BLaER1 treated with 17β-estradiol and CSF1 and Interleukin-3, amounts not matched to agents 10 nM and 100 nM (cell line): ENCODE results near the gene ADAMTS6.

Experiments used
- H3K27ac ChIP-seq, 11 experiments: shearing (Covaris generic); formaldehyde crosslinking; 2 replicates each; pipeline ENCODE4 v1.8.1; 2022
- H3K27me3 ChIP-seq, 11 experiments: shearing (Covaris generic); formaldehyde crosslinking; 2 replicates each; pipeline ENCODE4 v1.8.1; 2022
- H3K36me3 ChIP-seq, 11 experiments: shearing (Covaris generic); formaldehyde crosslinking; 2 replicates each; pipeline ENCODE4 v1.8.1; 2022
- H3K4me1 ChIP-seq, 10 experiments: shearing (Covaris generic); formaldehyde crosslinking; 2 replicates each; pipeline ENCODE4 v1.8.1; 2022
- H3K4me2 ChIP-seq, 11 experiments: shearing (Covaris generic); formaldehyde crosslinking; 2 replicates each; pipeline ENCODE4 v1.8.1; 2022
- H3K4me3 ChIP-seq, 10 experiments: shearing (Covaris generic); formaldehyde crosslinking; 2 replicates each; pipeline ENCODE4 v1.8.1; 2022
- H3K9ac ChIP-seq, 11 experiments: shearing (Covaris generic); formaldehyde crosslinking; 2 replicates each; pipeline ENCODE4 v1.8.1; 2022
- H3K9me3 ChIP-seq, 11 experiments: shearing (Covaris generic); formaldehyde crosslinking; replicated peaks in 1 of 11; 2 replicates each; pipeline ENCODE4 v1.8.1; 2022
- H4K20me1 ChIP-seq, 11 experiments: shearing (Covaris generic); formaldehyde crosslinking; 2 replicates each; pipeline ENCODE4 v1.8.1; 2022
- Cebpa-rat ChIP-seq, 11 experiments: shearing (Covaris generic); IDR thresholded peaks; 2 replicates each; pipeline ENCODE4 v1.8.1; 2022

Gene ADAMTS6

GRCh38 chr5:65199993-65200675 is 281.6 kb downstream of the ADAMTS6 start:
- Histone ChIP-seq H3K27ac (no peak overlapping the region), H3K4me1 (no peaks in the 10 kb centered on the region), H3K9me3 (no peaks in the 10 kb centered on the region), H3K4me2 (no peak overlapping the region), H3K36me3 (no peaks in the 10 kb centered on the region), H3K4me3 (no peak overlapping the region), H3K27me3 (no peaks in the 10 kb centered on the region), H4K20me1 (no peaks in the 10 kb centered on the region), H3K9ac (no peak overlapping the region)
- TF ChIP-seq Cebpa-rat (IDR thresholded peaks at IDR 0.05): no peak

DNA sequence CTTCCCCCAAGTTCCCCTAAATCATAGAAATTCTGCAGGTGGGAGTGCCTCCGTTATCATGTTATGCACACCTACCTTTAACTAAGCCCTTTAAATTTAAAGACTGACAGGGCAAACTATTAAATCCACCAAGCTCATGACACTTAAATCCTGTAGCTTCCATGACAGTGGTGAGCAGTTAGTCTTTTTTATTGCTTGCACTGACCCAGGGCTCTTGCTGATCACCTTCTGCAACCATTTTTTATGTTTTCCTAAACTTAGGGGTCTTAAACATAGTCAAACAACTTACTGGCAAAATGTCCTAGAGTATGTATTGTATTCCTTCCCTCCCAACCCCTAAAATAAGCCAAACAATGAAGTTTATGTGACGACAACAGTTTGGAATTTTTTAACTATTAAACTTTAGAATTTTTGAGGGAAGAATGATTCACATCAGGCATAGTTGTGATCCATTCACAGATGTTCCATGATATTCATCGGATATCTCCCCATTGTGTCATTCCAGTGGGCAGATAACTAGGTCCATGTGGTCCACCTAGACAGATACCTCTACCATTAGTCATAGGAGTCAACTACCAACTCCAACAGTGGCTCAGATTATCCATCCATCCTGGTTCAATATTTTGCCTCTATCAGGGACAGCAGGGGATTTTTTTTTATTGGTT is 283.1 kb downstream of the ADAMTS6 start:
- Histone ChIP-seq H3K36me3 (no peaks in the 10 kb centered on the region), H3K27ac (no peak overlapping the region), H3K4me2 (no peak overlapping the region), H3K4me1 (no peaks in the 10 kb centered on the region), H3K9me3 (no peaks in the 10 kb centered on the region), H3K4me3 (no peak overlapping the region), H3K27me3 (no peaks in the 10 kb centered on the region), H3K9ac (no peak overlapping the region), H4K20me1 (no peaks in the 10 kb centered on the region)
- no peak for TF ChIP-seq Cebpa-rat (IDR thresholded peaks at IDR 0.05)

GRCh38 chr5:65197531-65198455 is 283.9 kb downstream of the ADAMTS6 start:
- Histone ChIP-seq H3K27ac (no peak overlapping the region), H3K4me1 (no peaks in the 10 kb centered on the region), H3K4me3 (no peak overlapping the region), H3K4me2 (no peak overlapping the region), H3K9me3 (no peaks in the 10 kb centered on the region), H4K20me1 (no peaks in the 10 kb centered on the region), H3K27me3 (no peaks in the 10 kb centered on the region), H3K36me3 (no peaks in the 10 kb centered on the region), H3K9ac (no peak overlapping the region)
- no peak for TF ChIP-seq Cebpa-rat (IDR thresholded peaks at IDR 0.05)

DNA sequence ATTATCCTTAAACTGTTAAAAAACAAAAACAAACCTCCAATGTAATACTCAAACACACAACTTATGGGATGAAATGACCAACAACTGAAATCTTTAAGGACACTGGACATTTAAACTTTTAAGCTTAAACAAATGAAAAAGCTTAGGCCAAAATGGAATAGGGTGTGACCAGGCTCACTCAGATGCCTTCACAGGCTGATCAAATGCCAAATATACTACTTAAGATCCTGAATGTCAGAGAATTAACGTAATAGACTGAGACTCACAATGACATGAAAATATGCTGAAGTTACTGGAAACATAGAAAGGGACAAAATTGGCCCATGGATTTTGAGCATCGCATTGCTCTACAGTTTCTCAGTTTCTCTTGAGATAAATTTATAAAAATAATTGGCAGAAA is 286.8 kb downstream of the ADAMTS6 start:
- no peaks in the 10 kb centered on the region for H3K4me1 ChIP-seq
- H3K9ac ChIP-seq: no peak overlapping the region
- no peak overlapping the region for H3K4me3 ChIP-seq
- no peaks in the 10 kb centered on the region for H3K36me3 ChIP-seq
- no peak for TF ChIP-seq Cebpa-rat (IDR thresholded peaks at IDR 0.05)
- H3K27ac ChIP-seq: no peak overlapping the region
- no peaks in the 10 kb centered on the region for H4K20me1 ChIP-seq
- no peaks in the 10 kb centered on the region for H3K27me3 ChIP-seq
- no peaks in the 10 kb centered on the region for H3K9me3 ChIP-seq
- no peak overlapping the region for H3K4me2 ChIP-seq

- H3K36me3 ChIP-seq: no peaks in the 10 kb centered on the region
- no peak for TF ChIP-seq Cebpa-rat (IDR thresholded peaks at IDR 0.05)
- H4K20me1 ChIP-seq: no peaks in the 10 kb centered on the region
- no peak overlapping the region for H3K4me2 ChIP-seq
- no peak overlapping the region for H3K27ac ChIP-seq
- no peaks in the 10 kb centered on the region for H3K9me3 ChIP-seq
- H3K4me3 ChIP-seq: no peak overlapping the region
- no peaks in the 10 kb centered on the region for H3K4me1 ChIP-seq
- no peak overlapping the region for H3K9ac ChIP-seq
- no peaks in the 10 kb centered on the region for H3K27me3 ChIP-seq
These were observed 289.4 kb downstream of the ADAMTS6 start for GRCh38 chr5:65192331-65192730.

GRCh38 chr5:65191554-65192135 is 290.1 kb downstream of the ADAMTS6 start:
- Histone ChIP-seq H3K4me2 (no peak overlapping the region), H3K9ac (no peak overlapping the region)

DNA sequence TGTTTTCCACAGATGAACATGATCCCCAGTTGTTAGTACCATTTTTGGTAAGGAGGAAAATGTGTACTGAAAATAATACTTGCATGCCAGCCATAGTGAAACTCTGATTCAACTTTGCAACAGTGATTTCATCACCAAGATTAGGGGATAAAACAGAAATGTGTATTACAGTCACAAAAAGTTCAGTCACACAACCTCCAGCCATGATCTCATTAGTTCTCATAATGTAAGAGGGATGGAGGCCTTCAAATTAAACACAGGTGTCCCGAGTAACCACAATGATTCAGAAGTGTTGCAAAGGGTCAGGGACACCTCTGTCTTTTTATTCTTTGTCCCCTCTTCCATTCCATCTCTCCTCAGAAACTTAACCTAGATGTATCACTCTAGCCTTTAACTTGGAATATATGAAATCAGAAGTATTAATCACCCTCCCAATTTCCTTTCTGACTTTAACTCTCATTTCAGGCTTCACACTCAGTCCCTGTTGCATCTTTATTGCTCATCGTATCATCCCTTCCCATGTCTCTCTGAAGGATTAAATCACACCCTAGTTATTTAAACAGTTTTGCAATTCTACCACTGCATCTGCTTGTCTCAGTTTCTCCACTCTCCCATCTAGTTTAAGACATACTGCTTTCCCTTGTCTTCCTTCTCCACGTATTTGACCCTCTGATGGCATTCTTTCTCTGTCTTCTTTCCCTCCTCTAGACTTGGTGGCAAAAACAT is 291.2 kb downstream of the ADAMTS6 start:
- no peak overlapping the region for H3K4me3 ChIP-seq
- no peak overlapping the region for H3K9ac ChIP-seq
- H3K27ac ChIP-seq: no peak overlapping the region
- H3K27me3 ChIP-seq: no peaks in the 10 kb centered on the region
- no peaks in the 10 kb centered on the region for H3K36me3 ChIP-seq
- no peaks in the 10 kb centered on the region for H3K4me1 ChIP-seq
- TF ChIP-seq Cebpa-rat (IDR thresholded peaks at IDR 0.05): no peak
- no peaks in the 10 kb centered on the region for H3K9me3 ChIP-seq
- H4K20me1 ChIP-seq: no peaks in the 10 kb centered on the region
- H3K4me2 ChIP-seq: no peak overlapping the region

More at GRCh38 chr5:65191554-65192135, 290.1 kb downstream of the ADAMTS6 start:
- H3K36me3 ChIP-seq: no peaks in the 10 kb centered on the region
- no peak overlapping the region for H3K4me3 ChIP-seq
- H3K9me3 ChIP-seq: no peaks in the 10 kb centered on the region
- no peaks in the 10 kb centered on the region for H3K4me1 ChIP-seq
- H4K20me1 ChIP-seq: no peaks in the 10 kb centered on the region
- no peak for TF ChIP-seq Cebpa-rat (IDR thresholded peaks at IDR 0.05)
- H3K27me3 ChIP-seq: no peaks in the 10 kb centered on the region
- H3K27ac ChIP-seq: no peak overlapping the region

GRCh38 chr5:65186646-65187227 is 295.0 kb downstream of the ADAMTS6 start:
- no peaks in the 10 kb centered on the region for H4K20me1 ChIP-seq
- H3K27ac ChIP-seq: no peak overlapping the region
- no peaks in the 10 kb centered on the region for H3K27me3 ChIP-seq
- H3K4me2 ChIP-seq: no peak overlapping the region
- no peaks in the 10 kb centered on the region for H3K9me3 ChIP-seq
- no peaks in the 10 kb centered on the region for H3K36me3 ChIP-seq
- no peak overlapping the region for H3K4me3 ChIP-seq
- no peaks in the 10 kb centered on the region for H3K4me1 ChIP-seq
- no peak overlapping the region for H3K9ac ChIP-seq
- no peak for TF ChIP-seq Cebpa-rat (IDR thresholded peaks at IDR 0.05)
